ENCODE measurements around the gene ADM2.

Gene ADM2

DNA sequence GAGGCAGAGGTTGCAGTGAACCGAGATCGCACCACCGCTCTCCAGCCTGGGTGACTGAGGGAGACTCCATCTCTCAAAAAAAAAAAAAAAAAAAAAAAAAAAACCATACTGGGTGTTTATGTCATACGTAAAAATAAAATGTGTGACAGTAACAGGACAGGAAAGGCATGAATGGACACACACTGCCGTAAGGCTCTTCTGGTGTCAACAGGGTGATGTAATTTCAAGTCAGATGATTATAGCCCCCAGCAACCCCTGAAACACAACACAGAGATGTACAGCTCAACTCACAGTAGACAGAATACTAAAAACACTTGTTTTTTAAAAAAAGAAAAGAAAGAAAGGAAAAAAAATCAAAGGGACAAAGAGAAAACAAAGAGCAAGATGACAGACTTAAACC lies 28.7 kb upstream of the ADM2 start:
- H3K36me3 Mint-ChIP-seq (ENCODE audit: insufficient read depth), result peaks cover 74% of the 10 kb centered on the region
- no peaks in the 10 kb centered on the region for H3K27me3 Mint-ChIP-seq
- ATAC-seq (replicated peaks; ENCODE audit: extremely low read depth, poor library complexity, severe bottlenecking) (no peak), DNase-seq (ENCODE audit: low spot score in 2 of 2) (no peak)
- peaks cover 35% of the 10 kb centered on the region for H3K4me1 Mint-ChIP-seq
- H3K9me3 Mint-ChIP-seq, result no peaks in the 10 kb centered on the region
- no peak overlapping the region for H3K4me3 Mint-ChIP-seq
- peak overlapping the region; percentile 89 for H3K27ac Mint-ChIP-seq (ENCODE audit: low read depth)

DNA sequence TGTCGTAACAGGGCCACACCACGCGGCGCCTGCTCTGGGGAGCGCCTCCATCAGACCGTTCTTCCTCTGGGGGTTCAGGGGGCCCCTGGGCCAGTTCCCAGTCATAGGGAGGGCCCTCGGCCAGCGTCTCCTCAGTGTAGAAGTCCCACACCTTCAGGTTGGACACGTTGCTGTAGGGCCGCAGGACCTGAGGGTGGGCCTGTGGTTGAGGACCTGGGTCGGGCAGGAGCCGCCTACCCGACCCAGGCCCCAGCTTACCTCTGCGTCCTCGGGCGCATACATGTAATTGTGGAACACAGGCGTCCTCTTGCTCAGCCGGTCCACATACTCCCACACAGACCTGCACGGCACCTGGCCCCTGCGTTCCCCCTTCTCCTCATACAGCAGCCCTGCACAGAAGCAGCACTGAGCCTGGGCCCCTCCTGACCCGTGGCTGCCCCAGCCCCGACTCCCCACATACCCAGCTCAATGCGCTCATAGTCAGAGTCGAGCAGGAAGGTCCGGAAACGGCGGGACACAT lies 26.7 kb upstream of the ADM2 start:
- Mint-ChIP-seq H3K36me3 (ENCODE audit: insufficient read depth) (peaks cover 68% of the 10 kb centered on the region), H3K4me3 (no peak overlapping the region), H3K27ac (ENCODE audit: low read depth) (peak overlapping the region; percentile 64), H3K27me3 (no peaks in the 10 kb centered on the region), H3K4me1 (peaks cover 27% of the 10 kb centered on the region), H3K9me3 (no peaks in the 10 kb centered on the region)
- DNase-seq (ENCODE audit: low spot score in 2 of 2) (no peak), ATAC-seq (replicated peaks; ENCODE audit: extremely low read depth, poor library complexity, severe bottlenecking) (no peak)

DNA sequence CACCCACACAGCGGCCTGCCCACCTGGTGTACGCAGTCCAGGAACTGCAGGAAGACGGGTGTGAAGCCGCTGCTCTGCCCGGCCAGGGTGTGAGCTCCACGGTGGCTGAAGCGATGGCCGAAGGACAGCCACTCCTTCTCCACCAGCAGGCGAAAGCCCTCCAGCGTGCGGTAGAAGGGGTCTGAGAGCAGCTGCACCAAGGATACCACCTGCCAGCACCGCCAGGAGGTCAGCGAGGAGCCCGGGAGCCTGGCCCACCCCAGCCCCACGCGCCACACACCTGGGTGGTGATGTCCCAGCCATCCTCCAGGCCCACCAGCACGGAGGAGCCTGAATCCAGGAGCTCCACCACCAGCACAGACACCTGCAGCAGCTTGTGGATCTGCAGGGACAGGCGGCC lies 26.1 kb upstream of the ADM2 start:
- ATAC-seq (replicated peaks; ENCODE audit: extremely low read depth, poor library complexity, severe bottlenecking) (no peak), DNase-seq (ENCODE audit: low spot score in 2 of 2) (no peak)
- no peak overlapping the region for H3K4me3 Mint-ChIP-seq
- no peaks in the 10 kb centered on the region for H3K9me3 Mint-ChIP-seq
- no peaks in the 10 kb centered on the region for H3K27me3 Mint-ChIP-seq
- H3K36me3 Mint-ChIP-seq (ENCODE audit: insufficient read depth), result peaks cover 65% of the 10 kb centered on the region
- peaks cover 23% of the 10 kb centered on the region for H3K4me1 Mint-ChIP-seq
- H3K27ac Mint-ChIP-seq (ENCODE audit: low read depth), result peak overlapping the region; percentile 64

DNA sequence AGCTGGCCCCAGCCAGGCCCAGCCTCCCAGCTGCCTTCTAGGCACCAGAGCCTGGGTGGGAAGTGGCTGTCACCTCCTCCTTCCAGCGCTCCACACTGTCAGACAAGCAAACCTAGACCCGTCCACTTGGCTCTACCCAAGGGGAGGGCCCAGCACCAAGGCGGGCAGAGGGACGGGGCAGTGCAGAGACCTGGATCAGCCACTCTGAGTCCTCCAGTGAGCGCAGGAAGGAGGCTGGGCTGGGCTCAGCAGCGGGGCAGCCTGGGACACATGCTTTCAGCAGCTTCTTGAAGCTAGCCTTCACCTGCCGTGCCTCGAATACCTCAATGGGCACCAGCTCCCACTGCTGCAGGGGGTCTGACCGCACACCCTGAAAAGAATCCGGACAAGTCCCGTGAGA lies 25.3 kb upstream of the ADM2 start:
- Mint-ChIP-seq H3K4me3 (no peak overlapping the region), H3K36me3 (ENCODE audit: insufficient read depth) (peaks cover 60% of the 10 kb centered on the region), H3K27ac (ENCODE audit: low read depth) (no peak overlapping the region), H3K27me3 (no peaks in the 10 kb centered on the region), H3K4me1 (peaks cover 23% of the 10 kb centered on the region), H3K9me3 (no peaks in the 10 kb centered on the region)
- DNase-seq (ENCODE audit: low spot score in 2 of 2), result no peak
- no peak for ATAC-seq (replicated peaks; ENCODE audit: extremely low read depth, poor library complexity, severe bottlenecking)

DNA sequence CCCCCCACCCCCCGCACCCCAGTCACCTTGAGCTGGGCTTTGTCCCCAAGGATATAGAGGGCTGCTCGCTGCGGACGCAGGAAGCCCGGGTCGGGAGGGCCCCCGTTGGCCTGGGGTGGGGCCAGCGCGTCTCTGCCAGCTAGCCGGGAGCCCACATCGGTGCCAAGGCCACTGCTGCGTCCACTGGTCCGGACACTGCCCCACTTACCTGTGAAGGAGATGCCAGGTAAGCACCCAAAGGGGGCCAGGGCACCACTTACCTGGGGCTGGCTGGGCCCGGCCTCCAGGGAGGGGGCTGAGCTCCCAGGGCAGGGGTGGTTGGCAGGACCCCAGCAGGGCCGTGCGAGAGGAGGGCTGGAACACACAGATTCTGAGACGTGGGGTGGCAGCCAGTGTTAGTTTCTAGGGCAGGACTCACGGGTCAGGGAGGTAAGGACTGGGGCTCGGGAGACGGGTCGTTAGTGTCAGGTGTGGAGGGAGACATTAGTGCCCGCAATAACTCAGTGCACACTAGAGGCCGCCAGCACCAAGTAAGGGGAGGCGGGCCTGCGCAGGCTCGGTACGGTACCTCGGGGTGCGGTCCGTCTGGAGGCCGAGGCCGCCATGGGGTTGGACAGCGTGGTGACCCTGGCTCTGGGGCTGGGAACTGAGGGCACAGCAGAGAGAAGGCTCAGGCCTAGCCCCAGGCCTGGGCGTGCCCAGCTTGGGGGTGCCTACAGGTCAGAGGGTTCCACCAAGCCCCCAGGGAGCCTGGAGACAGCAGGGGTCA lies 24.7 kb upstream of the ADM2 start:
- Mint-ChIP-seq H3K27ac (ENCODE audit: low read depth) (peak overlapping the region; percentile 49), H3K4me3 (no peak overlapping the region), H3K27me3 (no peaks in the 10 kb centered on the region), H3K9me3 (no peaks in the 10 kb centered on the region), H3K4me1 (peaks cover 18% of the 10 kb centered on the region), H3K36me3 (ENCODE audit: insufficient read depth) (peaks cover 59% of the 10 kb centered on the region)
- DNase-seq (ENCODE audit: low spot score in 2 of 2), result no peak
- ATAC-seq (replicated peaks; ENCODE audit: extremely low read depth, poor library complexity, severe bottlenecking), result no peak

DNA sequence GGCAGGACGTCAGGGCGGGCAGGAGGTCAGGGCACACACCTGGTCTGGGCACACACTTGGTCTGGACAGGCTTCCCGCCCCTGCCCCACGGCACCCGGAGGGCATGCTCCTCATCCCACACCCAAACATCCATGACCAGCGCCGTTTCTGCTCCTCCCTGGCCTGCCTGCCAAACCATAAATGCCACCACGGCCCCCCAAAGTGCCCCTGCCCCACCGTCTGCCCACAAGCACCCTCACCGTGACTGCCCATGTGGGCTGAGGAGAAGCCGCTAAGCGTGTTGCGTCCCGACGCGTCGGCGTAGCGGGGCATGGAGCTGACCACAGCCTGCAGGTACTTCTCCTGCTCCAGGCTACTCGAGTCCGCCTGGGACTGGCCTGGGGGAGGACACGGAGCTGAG lies 22.3 kb upstream of the ADM2 start:
- Mint-ChIP-seq H3K4me3 (no peak overlapping the region), H3K36me3 (ENCODE audit: insufficient read depth) (peaks cover 57% of the 10 kb centered on the region), H3K4me1 (peaks cover 12% of the 10 kb centered on the region)

DNA sequence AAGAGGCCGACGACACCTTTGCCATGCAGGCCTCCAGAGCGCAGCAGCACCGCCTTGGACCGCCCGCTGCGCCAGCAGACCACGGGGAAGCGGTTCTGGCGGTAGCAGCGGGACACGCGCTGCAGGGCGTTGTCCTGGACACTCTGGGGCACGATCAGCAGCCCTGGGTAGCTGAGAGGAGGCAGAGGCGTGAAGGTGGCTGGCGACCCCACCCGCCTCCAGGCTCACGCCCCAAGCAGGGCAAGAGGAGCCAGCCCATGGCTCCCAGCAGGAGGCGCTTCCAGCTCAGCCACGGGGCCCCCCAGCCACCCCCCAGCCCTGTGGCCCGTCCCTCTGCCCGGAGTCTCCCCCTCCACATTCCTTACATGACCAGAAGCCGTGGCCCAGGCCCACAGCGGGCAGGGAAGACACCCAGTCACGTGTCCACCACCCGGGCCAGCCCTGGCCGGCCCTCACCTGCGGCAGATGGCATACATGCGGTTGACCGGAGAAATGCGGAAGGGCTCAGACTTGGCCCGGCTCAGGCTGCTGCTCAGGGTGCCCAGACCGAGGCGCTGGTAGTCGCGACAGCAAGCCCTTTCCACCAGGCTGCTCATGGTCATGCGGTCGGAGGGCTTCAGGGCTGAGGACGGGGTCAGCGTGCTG lies 21.7 kb upstream of the ADM2 start:
- Mint-ChIP-seq H3K4me1 (peaks cover 12% of the 10 kb centered on the region), H3K4me3 (no peak overlapping the region), H3K9me3 (no peaks in the 10 kb centered on the region), H3K27ac (ENCODE audit: low read depth) (peak overlapping the region; percentile 83), H3K36me3 (ENCODE audit: insufficient read depth) (peaks cover 60% of the 10 kb centered on the region), H3K27me3 (no peaks in the 10 kb centered on the region)
- ATAC-seq (replicated peaks; ENCODE audit: extremely low read depth, poor library complexity, severe bottlenecking) (no peak), DNase-seq (ENCODE audit: low spot score in 2 of 2) (no peak)

More for the DNA sequence above, 22.3 kb upstream of the ADM2 start:
- ATAC-seq (replicated peaks; ENCODE audit: extremely low read depth, poor library complexity, severe bottlenecking) (no peak), DNase-seq (ENCODE audit: low spot score in 2 of 2) (no peak)
- H3K27ac Mint-ChIP-seq (ENCODE audit: low read depth), result peak overlapping the region; percentile 83
- no peaks in the 10 kb centered on the region for H3K9me3 Mint-ChIP-seq
- H3K27me3 Mint-ChIP-seq, result no peaks in the 10 kb centered on the region

DNA sequence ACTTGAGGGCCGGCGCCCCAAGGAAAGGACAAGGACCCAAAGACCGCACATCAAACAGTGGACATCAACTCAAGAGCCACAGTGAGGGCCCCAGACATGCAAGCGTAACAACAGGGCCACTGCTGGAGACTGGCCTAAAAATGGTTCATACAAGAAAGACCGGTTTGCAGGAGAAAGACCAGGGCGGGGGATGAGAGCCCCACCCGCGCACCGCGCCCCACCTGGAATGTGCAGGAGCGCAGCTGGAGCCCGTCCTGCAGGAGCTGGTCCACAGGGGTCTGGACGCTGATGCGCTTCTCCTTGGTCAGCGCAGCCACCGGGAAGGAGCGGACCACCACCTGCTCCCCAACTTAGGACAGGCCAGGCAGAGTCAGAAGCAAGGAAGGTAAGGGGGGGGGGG lies 20.4 kb upstream of the ADM2 start:
- H3K4me3 Mint-ChIP-seq, result no peak overlapping the region
- H3K27me3 Mint-ChIP-seq, result no peaks in the 10 kb centered on the region
- H3K9me3 Mint-ChIP-seq, result no peaks in the 10 kb centered on the region
- no peak for DNase-seq (ENCODE audit: low spot score in 2 of 2)
- no peak overlapping the region for H3K27ac Mint-ChIP-seq (ENCODE audit: low read depth)
- peaks cover 51% of the 10 kb centered on the region for H3K36me3 Mint-ChIP-seq (ENCODE audit: insufficient read depth)
- no peak for ATAC-seq (replicated peaks; ENCODE audit: extremely low read depth, poor library complexity, severe bottlenecking)
- H3K4me1 Mint-ChIP-seq, result peaks cover 12% of the 10 kb centered on the region

DNA sequence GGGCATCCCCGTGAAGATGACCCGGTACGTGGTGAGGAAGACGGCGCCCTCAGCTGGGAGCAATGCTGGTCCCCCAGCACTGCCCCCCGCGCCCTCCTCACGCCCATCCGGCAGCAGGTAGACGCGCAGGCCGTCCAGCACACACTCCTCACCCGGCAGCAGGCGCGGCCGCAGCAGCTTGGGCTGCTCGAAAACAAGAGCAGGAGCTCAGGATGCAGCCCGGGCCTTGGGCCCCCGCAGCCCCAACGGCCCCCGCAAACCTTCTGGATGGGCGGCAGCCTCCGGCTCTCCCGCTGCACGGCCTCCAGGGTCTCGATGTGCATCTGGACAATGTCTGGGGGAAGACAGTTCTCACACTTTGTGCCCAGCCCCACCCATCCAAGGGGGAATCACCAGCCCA lies 19.8 kb upstream of the ADM2 start:
- H3K27me3 Mint-ChIP-seq, result no peaks in the 10 kb centered on the region
- peaks cover 18% of the 10 kb centered on the region for H3K4me1 Mint-ChIP-seq
- no peak overlapping the region for H3K4me3 Mint-ChIP-seq
- DNase-seq (ENCODE audit: low spot score in 2 of 2), result no peak
- peaks cover 53% of the 10 kb centered on the region for H3K36me3 Mint-ChIP-seq (ENCODE audit: insufficient read depth)
- no peak for ATAC-seq (replicated peaks; ENCODE audit: extremely low read depth, poor library complexity, severe bottlenecking)
- H3K27ac Mint-ChIP-seq (ENCODE audit: low read depth), result no peak overlapping the region
- H3K9me3 Mint-ChIP-seq, result no peaks in the 10 kb centered on the region

DNA sequence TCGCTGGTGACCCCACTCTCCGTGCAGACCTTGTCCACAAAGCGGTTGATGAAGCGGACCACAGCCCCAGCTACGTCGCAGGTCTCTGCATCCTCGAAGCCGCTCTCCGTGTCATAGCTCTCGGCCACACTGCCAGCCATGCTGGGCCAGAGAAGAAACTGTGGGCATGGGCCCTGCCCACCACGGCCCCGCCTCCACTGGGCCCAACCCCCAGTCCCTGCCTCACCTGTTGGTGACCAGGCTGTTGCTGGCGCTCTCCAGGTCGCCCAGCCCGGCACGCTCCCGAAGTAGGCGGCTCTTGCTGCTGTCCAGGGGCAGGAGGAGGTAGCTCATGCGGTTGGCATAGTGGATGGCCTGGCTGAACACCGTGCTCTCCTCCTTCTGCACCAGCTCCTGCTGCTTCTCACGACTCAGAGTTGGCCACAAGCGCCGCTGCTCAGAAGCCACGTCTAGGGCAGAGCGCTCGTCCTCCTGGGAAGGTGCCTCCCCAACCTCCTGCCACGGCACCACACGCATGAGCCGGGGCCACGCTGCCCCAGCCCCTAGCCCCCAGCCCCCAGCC lies 19.3 kb upstream of the ADM2 start:
- Mint-ChIP-seq H3K4me3 (no peak overlapping the region), H3K36me3 (ENCODE audit: insufficient read depth) (peaks cover 52% of the 10 kb centered on the region), H3K27me3 (no peaks in the 10 kb centered on the region), H3K9me3 (no peaks in the 10 kb centered on the region), H3K4me1 (peaks cover 21% of the 10 kb centered on the region), H3K27ac (ENCODE audit: low read depth) (no peak overlapping the region)
- ATAC-seq (replicated peaks; ENCODE audit: extremely low read depth, poor library complexity, severe bottlenecking), result no peak
- DNase-seq (ENCODE audit: low spot score in 2 of 2), result no peak

DNA sequence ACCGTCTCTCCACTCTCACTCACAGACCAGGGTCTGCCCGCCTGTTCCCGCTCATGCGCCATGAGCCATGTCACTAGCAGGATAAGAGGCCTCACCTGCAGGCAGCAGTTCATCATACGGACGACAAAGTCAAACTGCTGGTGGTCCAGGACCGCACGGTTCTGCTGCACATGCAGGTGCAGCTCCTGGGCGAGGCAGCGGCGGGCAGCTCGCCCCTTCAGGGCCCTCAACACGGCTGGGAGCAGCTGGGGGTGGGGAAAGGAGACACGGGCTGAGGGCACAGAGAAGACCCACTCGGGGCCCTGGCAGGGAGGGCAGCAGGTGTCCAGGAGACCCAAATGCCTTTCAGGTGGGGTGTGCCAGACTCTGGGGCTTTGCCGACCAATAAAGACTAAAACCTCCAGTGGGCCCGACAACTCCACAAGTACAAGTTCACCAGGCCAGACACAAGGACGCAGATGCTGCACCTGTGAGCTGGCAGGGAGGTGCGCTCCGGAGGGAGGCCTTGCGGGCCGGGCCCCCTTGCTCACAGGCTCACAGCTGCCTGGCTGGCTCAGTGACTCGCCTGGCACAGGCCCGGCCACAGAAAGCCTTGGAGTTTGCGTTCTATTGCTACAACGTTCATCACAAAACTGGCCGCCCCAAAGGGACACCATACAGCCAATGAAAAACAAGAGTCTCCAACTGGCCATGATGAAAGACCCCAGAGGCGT lies 18.0 kb upstream of the ADM2 start:
- Mint-ChIP-seq H3K36me3 (ENCODE audit: insufficient read depth) (peaks cover 46% of the 10 kb centered on the region), H3K27ac (ENCODE audit: low read depth) (no peak overlapping the region), H3K4me1 (peaks cover 15% of the 10 kb centered on the region), H3K4me3 (no peak overlapping the region), H3K9me3 (no peaks in the 10 kb centered on the region), H3K27me3 (no peaks in the 10 kb centered on the region)
- ATAC-seq (replicated peaks; ENCODE audit: extremely low read depth, poor library complexity, severe bottlenecking) (no peak), DNase-seq (ENCODE audit: low spot score in 2 of 2) (no peak)

DNA sequence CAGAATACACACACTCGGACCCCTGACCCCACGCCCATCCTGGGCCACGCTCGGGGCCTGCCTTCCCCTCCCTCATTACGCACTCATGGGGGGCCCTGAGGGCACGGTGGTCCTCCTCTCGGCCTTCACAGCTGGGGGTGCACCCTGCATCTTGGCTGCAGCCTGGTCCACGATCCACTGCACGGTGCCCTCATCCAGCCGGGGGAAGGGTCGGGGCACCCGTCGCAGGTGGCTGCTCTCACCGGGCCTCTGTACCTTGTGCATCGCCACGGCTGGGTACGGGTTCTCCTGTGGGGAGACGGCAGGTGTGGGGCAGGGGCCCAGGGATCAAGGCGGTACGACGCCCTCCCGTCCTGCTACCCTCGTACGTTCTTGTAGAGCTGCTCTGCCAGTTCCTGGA lies 16.9 kb upstream of the ADM2 start:
- Mint-ChIP-seq H3K9me3 (no peaks in the 10 kb centered on the region), H3K4me1 (peaks cover 23% of the 10 kb centered on the region), H3K36me3 (ENCODE audit: insufficient read depth) (peaks cover 44% of the 10 kb centered on the region), H3K27ac (ENCODE audit: low read depth) (no peak overlapping the region), H3K4me3 (no peak overlapping the region), H3K27me3 (no peaks in the 10 kb centered on the region)
- DNase-seq (ENCODE audit: low spot score in 2 of 2) (no peak), ATAC-seq (replicated peaks; ENCODE audit: extremely low read depth, poor library complexity, severe bottlenecking) (no peak)
